Stimulated activated memory B cell treated with anti-CD40 and anti-IgM and Interleukin-4, amounts not matched to agents 10 μg/mL and 1 μg/mL and 100 μg/mL, for 72 hours (primary cell): ENCODE measurements around the gene SAMD7.

Experiments used
- ATAC-seq: fragments of 150-1000 bp; cut with Tn5 transposase; 2 replicates; pipeline ENCODE4 v1.10.0; 2021
- H3K27ac Mint-ChIP-seq: one replicate; pipeline ENCODE4 v1.8.0; 2022; ENCODE audit warnings: mild to moderate bottlenecking, mixed read lengths
- H3K27me3 Mint-ChIP-seq: one replicate; pipeline ENCODE4 v1.8.0; 2022; ENCODE audit warnings: mixed read lengths
- H3K36me3 Mint-ChIP-seq: one replicate; pipeline ENCODE4 v1.8.0; 2022; ENCODE audit warnings: mixed read lengths
- H3K4me1 Mint-ChIP-seq: one replicate; pipeline ENCODE4 v1.8.0; 2022; ENCODE audit warnings: mixed read lengths
- H3K4me3 Mint-ChIP-seq: one replicate; pipeline ENCODE4 v1.8.0; 2022; ENCODE audit warnings: mild to moderate bottlenecking, moderate library complexity, mixed read lengths
- H3K9me3 Mint-ChIP-seq: one replicate; pipeline ENCODE4 v1.8.0; 2022; ENCODE audit warnings: mixed read lengths

Gene SAMD7

DNA sequence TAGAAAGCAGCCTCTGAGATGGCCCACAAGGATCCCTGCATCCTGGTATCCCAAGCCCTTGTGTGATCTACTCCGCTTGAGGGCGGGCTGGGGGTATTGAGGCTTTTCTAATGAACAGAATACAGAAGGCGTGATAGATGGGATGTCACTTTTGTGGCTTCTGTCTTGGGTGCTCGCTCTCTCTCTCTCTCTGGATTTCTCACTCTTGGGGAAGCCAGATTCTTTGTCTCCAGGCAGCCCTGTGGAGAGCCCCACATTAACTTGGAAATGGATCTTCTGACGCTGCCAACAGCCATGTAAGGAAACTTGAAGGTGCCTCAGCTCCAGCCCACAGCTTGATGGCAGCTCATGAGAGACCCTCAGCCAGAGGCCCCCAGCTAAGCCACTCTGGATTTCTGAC is 28.4 kb downstream of the SAMD7 start:
- H3K4me3 Mint-ChIP-seq = peak overlapping the region; percentile 48
- peak overlapping the region; percentile 94 for H3K27ac Mint-ChIP-seq
- H3K27me3 Mint-ChIP-seq = no peaks in the 10 kb centered on the region
- ATAC-seq = no peak
- peaks cover 58% of the 10 kb centered on the region for H3K4me1 Mint-ChIP-seq
- H3K9me3 Mint-ChIP-seq = peaks cover 6% of the 10 kb centered on the region
- peaks cover 19% of the 10 kb centered on the region for H3K36me3 Mint-ChIP-seq

DNA sequence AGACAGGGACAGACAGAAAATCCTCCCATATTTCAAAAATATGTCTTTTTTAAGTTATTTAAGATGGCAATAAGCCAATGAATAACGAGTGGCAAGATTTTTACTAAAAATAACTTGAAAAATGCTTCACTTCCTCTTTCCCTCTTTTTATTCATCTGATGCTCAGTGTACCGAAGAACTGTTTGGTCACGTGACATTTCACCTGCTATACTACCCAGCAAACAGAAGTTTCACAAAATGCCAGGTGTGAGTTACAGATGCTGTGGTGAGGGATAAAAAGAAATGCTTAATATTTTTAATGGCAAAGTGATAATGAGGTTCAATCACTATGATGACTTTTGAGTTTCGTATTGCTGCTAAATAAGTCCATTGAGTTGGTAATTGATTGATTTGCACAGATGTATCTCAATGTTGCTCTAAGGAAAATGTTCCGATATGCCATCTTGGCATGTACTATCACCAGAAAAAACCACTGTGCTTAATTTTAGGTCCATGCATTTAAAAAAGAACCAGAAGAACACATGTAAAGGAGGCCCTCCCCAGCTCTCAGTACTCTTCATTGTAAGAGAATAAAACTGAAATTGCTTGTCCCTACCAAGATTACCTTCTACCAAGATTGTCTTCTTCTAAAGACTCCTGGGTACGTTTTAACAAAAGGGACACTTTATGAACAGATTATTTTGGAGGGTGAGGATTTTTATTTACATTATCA is 29.3 kb downstream of the SAMD7 start:
- Mint-ChIP-seq H3K27me3 (no peaks in the 10 kb centered on the region), H3K4me1 (peaks cover 58% of the 10 kb centered on the region), H3K36me3 (peaks cover 19% of the 10 kb centered on the region), H3K9me3 (peaks cover 6% of the 10 kb centered on the region), H3K4me3 (peak overlapping the region; percentile 64), H3K27ac (peak overlapping the region; percentile 94)
- peak; percentile 88 for ATAC-seq

DNA sequence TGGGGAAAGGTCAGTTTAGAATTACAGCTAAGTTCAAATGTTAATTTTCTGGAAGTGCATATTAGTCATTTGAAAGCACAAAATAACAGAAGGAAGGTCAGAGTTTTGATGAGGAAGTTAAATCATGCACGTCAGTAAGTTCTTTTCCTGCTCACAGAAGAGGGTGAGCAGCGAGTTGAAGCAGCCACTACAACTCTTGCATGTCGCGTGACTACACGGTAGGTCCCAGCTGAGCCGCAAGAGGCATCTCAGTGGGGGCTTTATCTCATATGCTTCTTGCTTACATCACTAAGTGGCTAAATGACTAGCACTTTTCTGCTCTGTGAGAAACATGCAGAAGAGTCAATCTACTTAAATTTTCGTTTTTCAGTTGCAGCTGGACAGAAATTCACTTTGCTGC is 33.9 kb downstream of the SAMD7 start:
- Mint-ChIP-seq H3K4me3 (peak overlapping the region; percentile 58), H3K9me3 (peaks cover 7% of the 10 kb centered on the region), H3K4me1 (peaks cover 71% of the 10 kb centered on the region), H3K36me3 (peaks cover 5% of the 10 kb centered on the region), H3K27ac (peak overlapping the region; percentile 94), H3K27me3 (no peaks in the 10 kb centered on the region)
- peak; percentile 96 for ATAC-seq

DNA sequence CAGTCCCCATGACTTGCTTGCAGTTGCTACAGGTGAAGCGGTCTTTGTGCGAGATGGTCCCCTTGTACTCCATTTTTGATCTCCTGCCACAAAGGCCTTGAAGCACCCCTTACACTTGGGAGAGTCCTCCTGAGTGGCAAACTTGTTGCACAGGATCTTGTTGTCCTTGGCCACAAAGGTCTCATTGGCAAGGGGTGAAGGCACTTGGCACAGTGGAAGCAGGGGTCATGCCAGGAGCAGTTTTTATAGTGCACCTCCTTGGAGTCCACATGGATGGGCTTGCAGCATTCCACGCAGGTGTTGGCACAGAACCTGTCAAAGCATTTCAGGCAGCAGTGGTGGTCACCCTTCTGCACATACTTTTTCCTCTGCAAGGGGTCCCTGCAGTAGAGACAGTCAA is 35.0 kb downstream of the SAMD7 start:
- no peaks in the 10 kb centered on the region for H3K27me3 Mint-ChIP-seq
- H3K27ac Mint-ChIP-seq = peak overlapping the region; percentile 94
- H3K9me3 Mint-ChIP-seq = peaks cover 7% of the 10 kb centered on the region
- ATAC-seq = no peak
- peaks cover 61% of the 10 kb centered on the region for H3K4me1 Mint-ChIP-seq
- no peak overlapping the region for H3K4me3 Mint-ChIP-seq
- peaks cover 5% of the 10 kb centered on the region for H3K36me3 Mint-ChIP-seq

DNA sequence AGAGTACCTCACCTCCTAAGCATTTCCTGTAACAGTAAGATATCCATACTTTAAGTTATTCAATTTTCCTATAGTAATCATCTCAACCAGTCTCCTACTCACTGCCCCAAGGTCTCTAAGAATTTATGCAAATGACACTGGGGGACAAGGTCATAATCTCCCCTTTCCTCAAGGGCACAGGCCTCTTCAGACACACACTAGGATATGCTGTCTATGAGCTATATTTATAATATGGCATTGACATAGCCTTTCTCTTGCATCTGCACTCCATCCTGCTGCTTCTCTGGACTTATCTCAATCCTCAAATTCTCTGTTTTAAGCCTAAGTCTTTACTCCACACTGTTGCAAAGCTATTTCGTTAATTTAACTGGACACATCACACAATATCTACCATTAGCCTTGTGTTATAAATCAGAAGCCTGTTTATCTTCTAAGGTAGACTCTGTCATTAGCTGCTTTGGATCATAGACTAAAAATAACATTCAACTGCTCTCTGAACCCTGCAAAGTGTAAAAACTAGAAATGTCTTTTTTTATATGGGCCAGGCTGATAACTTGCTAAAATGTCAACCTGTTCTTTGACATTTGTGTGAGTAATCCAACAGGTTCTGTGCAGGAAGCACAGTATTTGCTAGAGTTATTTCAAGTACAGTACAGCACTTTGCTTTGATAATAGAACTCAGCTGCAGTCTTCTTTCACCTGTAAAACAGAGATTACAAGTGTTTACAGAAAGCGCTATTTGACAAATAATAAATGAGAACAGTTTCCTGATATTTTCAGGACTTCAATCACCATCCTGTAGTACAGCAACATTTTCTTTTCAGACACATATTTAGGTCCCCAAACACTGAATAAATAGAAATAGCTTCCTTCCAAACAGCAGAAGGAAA is 37.4 kb downstream of the SAMD7 start:
- H3K9me3 Mint-ChIP-seq = peaks cover 10% of the 10 kb centered on the region
- no peak overlapping the region for H3K4me3 Mint-ChIP-seq
- ATAC-seq = peak; percentile 71
- H3K27me3 Mint-ChIP-seq = no peaks in the 10 kb centered on the region
- H3K36me3 Mint-ChIP-seq = peaks cover 5% of the 10 kb centered on the region
- peaks cover 63% of the 10 kb centered on the region for H3K4me1 Mint-ChIP-seq
- H3K27ac Mint-ChIP-seq = peak overlapping the region; percentile 94

DNA sequence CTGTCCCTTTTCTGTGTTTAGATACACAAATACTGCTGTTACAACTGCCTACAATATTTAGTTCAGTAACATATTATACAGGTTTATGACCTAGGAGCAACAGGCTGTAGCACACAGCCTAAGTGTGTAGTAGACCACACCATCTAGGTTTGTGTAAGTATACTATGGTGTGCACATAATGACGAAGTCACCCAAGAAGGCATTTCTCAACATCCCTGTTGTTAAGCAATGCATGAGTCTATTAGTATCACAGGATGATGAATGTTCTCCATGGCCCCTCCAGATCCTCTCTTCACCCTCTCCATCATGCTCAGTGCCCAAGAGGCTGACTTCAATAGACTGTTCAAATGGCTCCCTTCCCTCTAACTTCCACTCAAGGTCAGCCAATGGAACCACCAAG is 40.7 kb downstream of the SAMD7 start:
- Mint-ChIP-seq H3K27ac (peak overlapping the region; percentile 97), H3K9me3 (peaks cover 10% of the 10 kb centered on the region), H3K4me3 (no peak overlapping the region), H3K4me1 (peaks cover 63% of the 10 kb centered on the region), H3K27me3 (no peaks in the 10 kb centered on the region), H3K36me3 (peaks cover 5% of the 10 kb centered on the region)
- no peak for ATAC-seq

DNA sequence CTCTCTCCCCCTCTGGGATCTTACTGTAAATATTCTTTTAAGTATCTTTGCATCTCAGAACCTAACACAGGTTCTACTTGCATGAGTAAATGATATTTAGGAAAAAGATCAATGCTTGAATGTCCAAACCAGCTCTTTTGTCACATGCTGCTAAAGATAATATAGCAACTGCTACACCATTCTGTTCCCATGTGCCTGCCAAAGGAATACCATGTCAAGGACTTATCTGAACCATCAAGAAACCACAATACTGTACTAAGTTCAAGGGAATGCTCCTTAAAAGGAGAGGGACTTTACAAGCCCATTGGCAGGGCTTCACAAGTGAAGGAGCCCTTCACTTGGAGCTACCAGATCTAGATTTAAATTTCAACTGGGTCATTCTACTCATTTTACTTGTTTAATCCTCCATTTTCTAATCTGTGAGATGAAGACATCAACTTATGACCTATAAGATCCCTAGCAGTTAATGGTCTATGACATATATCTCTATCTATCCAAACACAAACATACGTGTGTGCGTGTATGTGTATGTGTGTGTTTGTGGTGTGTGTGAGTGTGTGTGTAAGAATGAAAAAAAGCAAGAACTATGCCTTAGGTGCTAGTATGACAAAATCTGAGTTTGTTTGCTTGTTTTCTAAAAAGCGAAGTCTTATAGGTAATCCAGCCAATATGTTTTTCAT is 42.2 kb downstream of the SAMD7 start:
- peaks cover 5% of the 10 kb centered on the region for H3K36me3 Mint-ChIP-seq
- peaks cover 47% of the 10 kb centered on the region for H3K4me1 Mint-ChIP-seq
- H3K9me3 Mint-ChIP-seq = peaks cover 6% of the 10 kb centered on the region
- peak overlapping the region; percentile 69 for H3K4me3 Mint-ChIP-seq
- peak overlapping the region; percentile 97 for H3K27ac Mint-ChIP-seq
- no peaks in the 10 kb centered on the region for H3K27me3 Mint-ChIP-seq
- peak; percentile 49 for ATAC-seq

DNA sequence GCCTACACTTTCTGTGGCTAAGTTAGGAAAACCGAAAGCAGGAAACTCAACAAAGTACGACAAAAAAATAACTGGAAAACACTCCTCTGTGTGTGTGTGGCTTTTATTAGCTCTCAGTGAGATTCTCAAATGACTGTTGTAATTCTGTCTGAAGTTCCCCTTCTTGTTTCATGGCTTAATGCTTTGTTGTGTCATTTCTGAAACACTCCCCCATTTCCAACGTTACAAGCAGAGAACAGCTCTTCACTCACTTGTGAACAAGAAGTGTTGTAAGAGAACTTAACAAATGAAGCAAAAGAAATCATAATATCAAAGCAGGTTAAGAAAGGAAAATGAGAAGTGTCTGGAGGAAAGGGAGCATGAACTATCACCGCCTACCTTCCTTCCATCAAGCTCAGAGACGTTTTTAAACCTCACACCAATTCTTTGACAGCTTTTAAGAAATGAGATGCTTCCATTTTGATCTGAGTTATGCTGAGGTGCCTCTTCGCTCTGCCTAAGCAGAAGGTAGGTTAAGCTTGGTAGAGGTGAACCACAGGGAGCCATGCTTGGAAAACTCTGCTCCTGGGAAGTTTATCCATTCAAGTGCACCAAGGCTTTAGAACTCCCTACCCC is 42.9 kb downstream of the SAMD7 start:
- Mint-ChIP-seq H3K4me3 (peak overlapping the region; percentile 69), H3K9me3 (peaks cover 6% of the 10 kb centered on the region), H3K36me3 (peaks cover 5% of the 10 kb centered on the region), H3K4me1 (peaks cover 43% of the 10 kb centered on the region), H3K27me3 (no peaks in the 10 kb centered on the region), H3K27ac (peak overlapping the region; percentile 97)
- peak; percentile 89 for ATAC-seq

DNA sequence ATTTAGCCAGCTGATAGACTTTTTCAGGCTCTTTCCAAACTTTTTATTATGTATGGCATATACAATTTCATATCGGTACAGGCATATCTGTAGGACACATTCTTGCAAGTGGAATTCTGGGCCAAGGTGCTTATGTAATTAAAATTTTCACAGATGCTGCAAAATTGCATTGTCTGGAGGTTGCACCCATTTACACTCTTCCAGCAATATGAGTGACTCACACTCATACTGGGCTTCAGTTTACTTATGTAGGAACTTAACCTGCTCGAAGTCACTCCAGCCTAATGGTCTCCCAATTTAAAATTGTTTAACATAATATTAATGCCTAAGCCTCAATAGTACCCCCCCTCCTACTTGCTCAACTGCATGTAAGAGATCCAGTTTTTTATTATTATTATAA is 44.0 kb downstream of the SAMD7 start:
- Mint-ChIP-seq H3K4me3 (peak overlapping the region; percentile 15), H3K9me3 (peaks cover 6% of the 10 kb centered on the region), H3K27ac (peak overlapping the region; percentile 97), H3K27me3 (no peaks in the 10 kb centered on the region), H3K36me3 (peaks cover 5% of the 10 kb centered on the region), H3K4me1 (peaks cover 40% of the 10 kb centered on the region)
- ATAC-seq = no peak

DNA sequence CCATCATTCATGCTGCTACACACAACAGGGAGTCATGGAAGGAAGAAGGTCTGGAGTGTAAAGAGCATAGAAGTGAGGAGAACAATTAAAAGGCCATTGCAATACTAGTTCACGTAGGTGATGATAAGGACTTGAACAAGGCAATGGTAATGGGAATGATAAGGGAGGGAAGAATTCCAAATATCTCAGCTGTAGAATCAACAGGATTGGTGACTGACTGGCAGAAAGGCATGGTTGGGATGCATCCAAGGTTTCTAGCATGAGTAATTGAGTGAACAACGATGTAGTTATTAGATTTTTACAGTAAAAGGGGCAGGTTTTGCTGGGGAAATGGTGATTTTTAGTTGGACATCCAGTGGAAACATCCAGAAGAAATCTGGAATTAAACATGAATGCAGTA is 52.8 kb downstream of the SAMD7 start:
- Mint-ChIP-seq H3K27me3 (no peaks in the 10 kb centered on the region), H3K9me3 (peaks cover 9% of the 10 kb centered on the region), H3K36me3 (peaks cover 33% of the 10 kb centered on the region), H3K4me3 (no peak overlapping the region), H3K27ac (peak overlapping the region; percentile 98), H3K4me1 (peaks cover 64% of the 10 kb centered on the region)
- ATAC-seq = no peak

DNA sequence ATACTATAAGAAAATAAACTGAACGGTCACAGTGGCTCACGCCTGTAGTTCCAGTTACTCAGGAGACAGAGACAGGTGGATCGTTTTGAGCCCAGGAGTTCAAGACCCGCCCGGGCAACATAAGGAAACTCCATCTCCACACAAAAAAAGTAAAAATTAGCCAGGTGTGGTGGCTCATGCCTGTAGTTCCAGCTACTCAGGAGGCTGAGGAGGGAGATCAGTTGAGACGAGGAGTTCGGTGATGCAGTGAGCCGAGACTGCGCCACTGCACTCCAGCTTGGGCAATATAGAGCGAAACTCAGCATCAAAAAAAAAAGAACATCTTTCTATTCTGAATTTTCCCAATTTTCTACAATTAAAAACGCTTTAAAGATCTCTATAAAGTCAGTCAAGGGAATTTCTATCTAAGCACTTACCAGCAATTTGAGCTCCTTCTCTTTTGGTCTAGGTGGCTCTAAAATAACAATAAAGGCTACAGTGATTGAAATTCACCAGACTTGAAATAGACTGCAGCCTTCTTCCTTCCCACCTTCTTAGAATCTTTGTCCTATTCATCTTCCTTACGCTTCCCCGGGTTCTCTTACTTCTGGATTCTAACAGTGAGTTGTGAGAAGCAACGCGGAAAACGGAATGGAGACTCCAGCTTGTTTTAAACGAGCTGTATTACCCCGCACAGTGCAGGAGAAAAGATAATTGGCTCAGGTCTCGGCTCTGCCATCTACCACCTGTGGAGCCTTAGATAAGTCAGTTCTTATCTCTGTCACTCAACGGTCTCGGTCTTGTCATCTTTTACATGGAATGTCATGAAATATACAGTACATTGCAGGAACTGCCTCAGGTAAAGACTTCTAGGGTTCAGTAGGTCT is 54.4 kb downstream of the SAMD7 start:
- peak overlapping the region; percentile 95 for H3K4me3 Mint-ChIP-seq
- peak; percentile 57 for ATAC-seq
- H3K9me3 Mint-ChIP-seq = peaks cover 9% of the 10 kb centered on the region
- H3K27ac Mint-ChIP-seq = peak overlapping the region; percentile 98
- peaks cover 70% of the 10 kb centered on the region for H3K4me1 Mint-ChIP-seq
- peaks cover 33% of the 10 kb centered on the region for H3K36me3 Mint-ChIP-seq
- H3K27me3 Mint-ChIP-seq = no peaks in the 10 kb centered on the region

DNA sequence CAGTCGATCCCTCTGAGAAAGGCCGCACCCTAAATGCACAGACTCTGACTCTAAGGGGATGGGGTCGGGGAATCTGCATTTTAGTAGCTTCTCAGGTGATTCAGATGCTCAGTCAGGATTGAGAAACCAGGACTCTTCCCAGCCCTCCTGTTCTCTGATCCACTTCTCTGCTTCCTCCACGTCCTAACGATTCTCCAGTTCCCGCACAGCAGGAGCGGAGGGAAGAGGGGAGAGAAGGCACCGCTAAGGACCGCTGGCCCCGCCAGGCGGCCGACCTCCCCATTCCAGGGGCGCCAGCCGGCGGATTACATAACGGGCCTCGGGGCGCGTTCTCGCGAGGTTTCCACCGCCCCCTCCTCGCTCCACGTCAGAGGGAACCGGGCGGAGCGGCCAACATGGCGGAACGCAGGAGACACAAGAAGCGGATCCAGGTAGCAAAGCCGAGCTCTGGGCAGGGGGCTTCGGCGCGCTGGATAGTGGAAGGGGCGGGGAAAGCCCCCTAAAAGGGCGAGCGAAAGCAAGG is 55.1 kb downstream of the SAMD7 start, which contains the start of gene SEC62:
Gene SEC62, plus strand, starts transcription at position 380 of the 523 bp plus-strand sequence. Its CDS starts 16 bp downstream, at position 396.
- peaks cover 69% of the 10 kb centered on the region for H3K4me1 Mint-ChIP-seq

DNA sequence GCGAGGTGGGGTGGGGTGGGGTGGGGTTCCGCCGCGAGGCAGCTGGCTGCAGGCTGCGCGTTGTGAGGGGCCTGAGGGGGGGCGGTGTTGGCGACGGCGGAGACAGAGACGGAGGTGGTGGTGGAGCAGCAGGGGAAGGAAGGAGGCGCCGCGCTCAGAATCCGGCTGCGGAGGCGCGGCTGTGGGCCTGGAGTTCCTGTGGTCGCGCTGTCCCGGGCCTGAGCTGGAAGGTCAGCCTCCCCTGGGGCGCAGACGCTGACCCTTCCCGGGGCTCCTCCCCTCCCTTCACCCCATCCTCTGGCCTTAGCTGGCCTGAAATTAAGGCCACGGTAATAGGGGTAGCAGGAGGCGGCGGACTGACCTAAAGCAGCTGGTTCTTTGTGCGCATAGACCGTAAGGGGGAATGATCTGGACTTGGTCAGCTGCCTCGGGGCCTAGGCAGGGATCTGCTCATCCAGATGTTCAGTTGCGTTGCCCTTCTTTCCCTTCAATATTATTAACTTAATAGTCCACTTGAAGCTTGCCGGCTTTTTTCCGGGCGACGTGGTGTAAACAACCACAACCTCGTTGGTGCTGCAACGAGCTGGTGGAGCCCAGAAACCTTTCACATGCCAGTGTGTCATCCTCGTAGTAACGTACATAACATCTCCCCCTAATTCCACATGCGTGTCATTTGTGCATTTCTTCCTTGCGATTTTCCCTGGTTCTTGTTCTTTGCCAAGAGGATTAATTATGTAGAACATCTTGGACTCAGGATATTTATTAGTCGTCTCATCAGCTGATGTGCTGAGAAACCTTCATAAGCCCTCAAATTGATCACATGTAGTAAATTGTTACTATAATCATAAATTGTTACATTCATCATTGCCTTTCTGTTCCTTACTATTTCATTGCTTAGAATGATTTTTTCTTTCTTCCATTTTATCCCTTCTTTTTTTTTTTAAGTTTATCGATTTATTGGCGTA is 55.9 kb downstream of the SAMD7 start:
- Mint-ChIP-seq H3K4me3 (peak overlapping the region; percentile 95), H3K36me3 (peaks cover 30% of the 10 kb centered on the region), H3K4me1 (peaks cover 72% of the 10 kb centered on the region), H3K27me3 (no peaks in the 10 kb centered on the region), H3K9me3 (peaks cover 9% of the 10 kb centered on the region), H3K27ac (peak overlapping the region; percentile 98)
- ATAC-seq = peak; percentile 78

More for the DNA sequence above, 55.1 kb downstream of the SAMD7 start, which contains the start of gene SEC62:
- peak; percentile 96 for ATAC-seq
- Mint-ChIP-seq H3K9me3 (peaks cover 9% of the 10 kb centered on the region), H3K27me3 (no peaks in the 10 kb centered on the region), H3K4me3 (peak within 1 kb of the TSS; percentile 95), H3K36me3 (peaks cover 26% of the 10 kb centered on the region), H3K27ac (peak within 1 kb of the TSS; percentile 98)
